ENCODE measurements around the gene ACTR1A.

DNA sequence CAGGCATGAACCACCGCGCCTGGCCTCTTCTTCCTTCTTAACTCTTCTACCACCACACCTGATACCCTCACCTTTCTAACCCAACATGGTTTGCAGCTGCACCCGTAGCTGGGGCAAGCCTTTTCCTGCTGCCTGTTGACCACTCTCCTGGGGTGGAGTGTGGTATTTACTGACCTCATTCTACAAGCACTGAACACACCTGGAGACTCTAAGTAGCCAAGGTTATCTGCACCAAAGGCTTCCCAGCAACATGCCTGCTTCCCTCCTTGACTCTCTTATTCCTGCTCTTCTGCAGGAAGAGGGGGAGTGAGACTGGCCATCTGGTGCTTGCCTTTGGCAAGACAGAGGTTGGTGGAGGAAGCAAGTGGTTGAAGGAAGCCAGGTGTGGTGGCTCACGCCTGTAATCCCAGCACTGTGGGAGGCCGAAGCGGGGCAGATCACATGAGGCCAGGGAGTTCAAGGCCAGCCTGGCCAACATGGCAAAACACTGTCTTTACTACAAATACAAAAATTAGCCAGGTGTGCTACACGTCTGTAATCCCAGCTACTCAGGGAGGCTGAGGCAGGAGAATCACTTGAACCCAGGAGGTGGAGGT, 10.1 kb downstream of the ACTR1A start:
- TF ChIP-seq SIN3A (IDR thresholded peaks at IDR 0.05; ENCODE audit: borderline replicate concordance, insufficient read depth, low read depth, low read length) (no peak), POLR2AphosphoS5 (IDR thresholded peaks at IDR 0.05; ENCODE audit: low read depth, low read length) (no peak)
- TF ChIP-seq, protein P1, sequence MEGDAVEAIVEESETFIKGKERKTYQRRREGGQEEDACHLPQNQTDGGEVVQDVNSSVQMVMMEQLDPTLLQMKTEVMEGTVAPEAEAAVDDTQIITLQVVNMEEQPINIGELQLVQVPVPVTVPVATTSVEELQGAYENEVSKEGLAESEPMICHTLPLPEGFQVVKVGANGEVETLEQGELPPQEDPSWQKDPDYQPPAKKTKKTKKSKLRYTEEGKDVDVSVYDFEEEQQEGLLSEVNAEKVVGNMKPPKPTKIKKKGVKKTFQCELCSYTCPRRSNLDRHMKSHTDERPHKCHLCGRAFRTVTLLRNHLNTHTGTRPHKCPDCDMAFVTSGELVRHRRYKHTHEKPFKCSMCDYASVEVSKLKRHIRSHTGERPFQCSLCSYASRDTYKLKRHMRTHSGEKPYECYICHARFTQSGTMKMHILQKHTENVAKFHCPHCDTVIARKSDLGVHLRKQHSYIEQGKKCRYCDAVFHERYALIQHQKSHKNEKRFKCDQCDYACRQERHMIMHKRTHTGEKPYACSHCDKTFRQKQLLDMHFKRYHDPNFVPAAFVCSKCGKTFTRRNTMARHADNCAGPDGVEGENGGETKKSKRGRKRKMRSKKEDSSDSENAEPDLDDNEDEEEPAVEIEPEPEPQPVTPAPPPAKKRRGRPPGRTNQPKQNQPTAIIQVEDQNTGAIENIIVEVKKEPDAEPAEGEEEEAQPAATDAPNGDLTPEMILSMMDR (IDR thresholded peaks at IDR 0.05), result no peak
- TF ChIP-seq, protein P2, sequence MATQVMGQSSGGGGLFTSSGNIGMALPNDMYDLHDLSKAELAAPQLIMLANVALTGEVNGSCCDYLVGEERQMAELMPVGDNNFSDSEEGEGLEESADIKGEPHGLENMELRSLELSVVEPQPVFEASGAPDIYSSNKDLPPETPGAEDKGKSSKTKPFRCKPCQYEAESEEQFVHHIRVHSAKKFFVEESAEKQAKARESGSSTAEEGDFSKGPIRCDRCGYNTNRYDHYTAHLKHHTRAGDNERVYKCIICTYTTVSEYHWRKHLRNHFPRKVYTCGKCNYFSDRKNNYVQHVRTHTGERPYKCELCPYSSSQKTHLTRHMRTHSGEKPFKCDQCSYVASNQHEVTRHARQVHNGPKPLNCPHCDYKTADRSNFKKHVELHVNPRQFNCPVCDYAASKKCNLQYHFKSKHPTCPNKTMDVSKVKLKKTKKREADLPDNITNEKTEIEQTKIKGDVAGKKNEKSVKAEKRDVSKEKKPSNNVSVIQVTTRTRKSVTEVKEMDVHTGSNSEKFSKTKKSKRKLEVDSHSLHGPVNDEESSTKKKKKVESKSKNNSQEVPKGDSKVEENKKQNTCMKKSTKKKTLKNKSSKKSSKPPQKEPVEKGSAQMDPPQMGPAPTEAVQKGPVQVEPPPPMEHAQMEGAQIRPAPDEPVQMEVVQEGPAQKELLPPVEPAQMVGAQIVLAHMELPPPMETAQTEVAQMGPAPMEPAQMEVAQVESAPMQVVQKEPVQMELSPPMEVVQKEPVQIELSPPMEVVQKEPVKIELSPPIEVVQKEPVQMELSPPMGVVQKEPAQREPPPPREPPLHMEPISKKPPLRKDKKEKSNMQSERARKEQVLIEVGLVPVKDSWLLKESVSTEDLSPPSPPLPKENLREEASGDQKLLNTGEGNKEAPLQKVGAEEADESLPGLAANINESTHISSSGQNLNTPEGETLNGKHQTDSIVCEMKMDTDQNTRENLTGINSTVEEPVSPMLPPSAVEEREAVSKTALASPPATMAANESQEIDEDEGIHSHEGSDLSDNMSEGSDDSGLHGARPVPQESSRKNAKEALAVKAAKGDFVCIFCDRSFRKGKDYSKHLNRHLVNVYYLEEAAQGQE (IDR thresholded peaks at IDR 0.05; ENCODE audit: insufficient read depth in 1 of 2, low read depth in 2 of 2, low read length in 1 of 2), result no peak

All from Panc1 (cell line).